Endothelial cell of umbilical vein (primary cell): ENCODE measurements around the gene RBMS2. TPM values are rescaled to one million over a fixed set of nuclear protein-coding genes. Genes with fewer than 3 reads are reported as not detected.

Experiments
- BruUV-seq: library from RNA; stranded (reverse); fragments of 400-500 nt; replicated peaks from 2 replicates; lab custom pipeline; 2021; lab: Mats Ljungman, UMichigan
- CTCF ChIA-PET: fragments of 300-600, 350-600 bp; sonication (Branson Sonifier 250); formaldehyde crosslinking; loops from one replicate; lab custom pipeline; 2021; ENCODE audit warnings: antibody characterized with exemption, inconsistent platforms; lab: Charles Lee
- POLR2A ChIA-PET: fragments of 300-600, 350-600 bp; sonication (Branson Sonifier 250); formaldehyde crosslinking; loops from one replicate; lab custom pipeline; 2021; ENCODE audit warnings: antibody characterized with exemption, inconsistent platforms; lab: Charles Lee
- DNase-seq: peaks from one replicate; pipeline ENCODE4 v3.0.0-alpha.2; 2011; ENCODE audit warnings: low read depth, low spot score
- FAIRE-seq: peaks from 2 replicates; lab custom pipeline; 2011; peaks lifted over from hg19 to GRCh38; lab: Jason Lieb, UNC
- H2AFZ ChIP-seq: 2 replicates; pipeline ENCODE4 v1.6.0; 2012; ENCODE audit warnings: low read depth, low read length, control low read depth, inconsistent platforms
- H3K27ac ChIP-seq: 2 replicates; pipeline ENCODE4 v1.5.1; 2011; ENCODE audit warnings: low read depth, mild to moderate bottlenecking, control low read depth, low read length, moderate library complexity; ENCODE audit not compliant: insufficient read depth
- H3K27me3 ChIP-seq, 2 experiments: 2 replicates each; pipeline versions ENCODE4 v1.6.0 to v1.6.1; 2011; ENCODE audit warnings: low read length in 2 of 2, mixed read lengths in 1 of 2; ENCODE audit not compliant: control insufficient read depth in 2 of 2, insufficient read depth in 2 of 2
- H3K36me3 ChIP-seq, 2 experiments: 2 replicates in 1 of 2; 3 replicates in 1 of 2; pipeline ENCODE4 v1.5.1; 2011; ENCODE audit warnings: low read length in 2 of 2, mild to moderate bottlenecking in 1 of 2, moderate library complexity in 1 of 2; ENCODE audit not compliant: control insufficient read depth in 2 of 2, insufficient read depth in 2 of 2; ENCODE audit errors: extremely low read depth in 1 of 2
- H3K4me1 ChIP-seq: 3 replicates; pipeline ENCODE4 v1.5.1; 2011; ENCODE audit warnings: mild to moderate bottlenecking, low read length; ENCODE audit not compliant: control insufficient read depth, insufficient read depth; ENCODE audit errors: extremely low read depth
- H3K4me2 ChIP-seq: 2 replicates; pipeline ENCODE4 v1.6.1; 2011; ENCODE audit warnings: low read length, control low read depth, mixed read lengths; ENCODE audit not compliant: insufficient read depth
- H3K4me3 ChIP-seq, 3 experiments: fragments of 200-600 bp in 1 of 3; sonication (generic), shearing (Covaris generic) in 1 of 3; replicated peaks in 1 of 3; 2 replicates each; pipeline ENCODE4 v1.5.1; 2011 to 2016; ENCODE audit warnings: control low read depth in 3 of 3, low read length in 3 of 3, mild to moderate bottlenecking in 2 of 3, inconsistent platforms in 1 of 3, low read depth in 1 of 3, moderate library complexity in 1 of 3; ENCODE audit not compliant: insufficient read depth in 1 of 3
- H3K79me2 ChIP-seq: 2 replicates; pipeline ENCODE4 v1.6.0; 2012; ENCODE audit warnings: low read length, inconsistent platforms; ENCODE audit not compliant: control insufficient read depth, insufficient read depth
- H3K9ac ChIP-seq: replicated peaks from 2 replicates; pipeline ENCODE3; 2011; ENCODE audit warnings: low read length, control low read depth; ENCODE audit not compliant: insufficient read depth; ENCODE audit errors: extremely low read depth
- H3K9me1 ChIP-seq: replicated peaks from 3 replicates; pipeline ENCODE4 v1.6.0; 2011; ENCODE audit warnings: mild to moderate bottlenecking, low read length; ENCODE audit not compliant: control insufficient read depth, insufficient read depth; ENCODE audit errors: extremely low read depth
- H3K9me3 ChIP-seq: replicated peaks from 2 replicates; pipeline ENCODE4 v1.5.1; 2012; ENCODE audit warnings: low read length, inconsistent platforms; ENCODE audit not compliant: control insufficient read depth, insufficient read depth
- H4K20me1 ChIP-seq: replicated peaks from 2 replicates; pipeline ENCODE3; 2011; ENCODE audit warnings: mild to moderate bottlenecking, low read length; ENCODE audit not compliant: control insufficient read depth, insufficient read depth; ENCODE audit errors: extremely low read depth
- EZH2 ChIP-seq: IDR thresholded peaks from 2 replicates; pipeline ENCODE4 v1.6.1; 2012; ENCODE audit warnings: borderline replicate concordance, low read depth, mild to moderate bottlenecking, moderate library complexity, low read length, inconsistent platforms; ENCODE audit not compliant: severe bottlenecking
- FOS ChIP-seq: IDR thresholded peaks from 2 replicates; pipeline ENCODE4 v1.6.1; 2011; ENCODE audit warnings: mild to moderate bottlenecking, low read length, moderate library complexity, borderline replicate concordance; ENCODE audit not compliant: insufficient read depth
- GATA2 ChIP-seq: IDR thresholded peaks from 2 replicates; pipeline ENCODE4 v1.7.0; 2011; ENCODE audit warnings: low read depth, mild to moderate bottlenecking, moderate library complexity, mixed read lengths, low read length; ENCODE audit not compliant: insufficient read length, insufficient read depth
- JUN ChIP-seq: IDR thresholded peaks from 2 replicates; pipeline ENCODE4 v1.6.1; 2011; ENCODE audit warnings: borderline replicate concordance, low read depth; ENCODE audit not compliant: insufficient read length, insufficient read depth
- MYC ChIP-seq: IDR thresholded peaks from one replicate; pipeline ENCODE4 v1.6.1; 2011; ENCODE audit warnings: mild to moderate bottlenecking, low read depth, low read length
- POLR2A ChIP-seq: IDR thresholded peaks from 2 replicates; pipeline ENCODE4 v1.6.1; 2012; ENCODE audit warnings: low read depth, mild to moderate bottlenecking, control low read depth, low read length
- POLR2AphosphoS5 ChIP-seq: IDR thresholded peaks from 2 replicates; pipeline ENCODE4 v1.6.1; 2012; ENCODE audit warnings: low read depth, mild to moderate bottlenecking, control low read depth, low read length, moderate library complexity; ENCODE audit not compliant: insufficient read depth
- dilution Hi-C: fragments of 300-500 bp; cut with MboI; formaldehyde crosslinking; loops from one replicate; pipeline ENCODE4 v1.15.0; 2019; ENCODE audit warnings: low sequenced_read_pairs; ENCODE audit not compliant: extremely low pct_ligation_motif_present
- intact Hi-C: fragments of 100-400 bp; cut with micrococcal nuclease; formaldehyde crosslinking; loops from one replicate; pipeline ENCODE4 v1.10.0; 2022
- polyA plus RNA-seq, 4 experiments: library from polyadenylated mRNA; depleted of rRNA in 3 of 4; stranded (reverse) in 3 of 4; unstranded in 1 of 4; fragments of >200 nt; gene quantifications; 2 replicates each; pipeline versions ENCODE4 v1.2.1 to v1.2.3, GENCODE V29; 2011 to 2012; ENCODE audit warnings: missing spikeins in 1 of 4
- total RNA-seq: library from RNA; stranded (reverse); gene quantifications from 2 replicates; pipeline ENCODE4 v1.2.3, GENCODE V29; 2021
- TF ChIP-seq, protein P1 (sequence below), 2 donors: IDR thresholded peaks; 1 replicate in 1 of 2; 2 replicates in 1 of 2; pipeline ENCODE4 v1.5.1; 2011; ENCODE audit warnings: low read length in 2 of 2, mild to moderate bottlenecking in 2 of 2, moderate library complexity in 2 of 2, control low read depth in 1 of 2, inconsistent platforms in 1 of 2, low read depth in 1 of 2; ENCODE audit not compliant: insufficient read depth in 1 of 2; ENCODE audit errors: extremely low read depth in 1 of 2
- TF ChIP-seq, protein P2 (sequence below): IDR thresholded peaks from 2 replicates; pipeline ENCODE4 v1.6.1; 2011; ENCODE audit not compliant: insufficient read depth, insufficient read length

RBMS2 gene
- total and polyA plus RNA-seq, 2 donors (not counting 3 experiments of a cell fraction or from before 2014, with no cell fraction given) = 66.8 to 103 TPM

DNA sequence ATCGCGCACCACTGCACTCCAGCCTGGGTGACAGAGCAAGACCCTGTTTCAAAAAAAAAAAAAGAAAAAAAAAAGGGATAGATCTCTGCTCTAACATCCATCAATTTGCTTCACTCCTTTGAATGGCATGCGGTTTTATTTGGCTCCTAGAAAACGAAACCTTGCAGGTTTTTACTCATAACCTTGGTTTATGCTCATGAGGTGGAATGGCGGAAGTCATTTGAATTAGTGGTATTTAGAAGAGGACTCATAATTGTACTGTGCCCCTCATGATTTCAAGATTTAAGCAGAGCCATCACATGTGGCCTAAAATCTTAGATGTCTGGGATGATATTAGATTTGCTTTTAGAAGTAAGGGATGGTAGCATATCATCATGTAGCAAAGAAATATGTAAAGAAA lies 29.4 kb downstream of the RBMS2 start:
- POLR2A ChIA-PET = interaction anchor here (1.0 kb wide), 1 partner anchor 22 kb away, joined by 3 read pairs; no protein-coding TSS in a partner anchor
- no peak for DNase-seq
- intact Hi-C loops (no loop called here), dilution Hi-C loops (no loop called here)
- Histone ChIP-seq H4K20me1 (no peaks in the 10 kb centered on the region), H3K79me2 (peaks cover 82% of the 10 kb centered on the region), H3K9me3 (no peaks in the 10 kb centered on the region), H3K9ac (no peak overlapping the region), H3K9me1 (no peaks in the 10 kb centered on the region), H3K27me3 (no peaks in the 10 kb centered on the region), H3K4me2 (no peak overlapping the region), H2AFZ (no peak overlapping the region), H3K27ac (no peak overlapping the region), H3K4me3 (no peak overlapping the region), H3K36me3 (peaks cover 0 to 3% of the 10 kb centered on the region in 2 experiments), H3K4me1 (no peaks in the 10 kb centered on the region)
- no TSS peak for BruUV-seq
- no peak for FAIRE-seq
- TF ChIP-seq POLR2AphosphoS5 (no peak), EZH2 (no peak), GATA2 (no peak), JUN (no peak), POLR2A (no peak), MYC (no peak), FOS (no peak)
- TF ChIP-seq, protein P1, sequence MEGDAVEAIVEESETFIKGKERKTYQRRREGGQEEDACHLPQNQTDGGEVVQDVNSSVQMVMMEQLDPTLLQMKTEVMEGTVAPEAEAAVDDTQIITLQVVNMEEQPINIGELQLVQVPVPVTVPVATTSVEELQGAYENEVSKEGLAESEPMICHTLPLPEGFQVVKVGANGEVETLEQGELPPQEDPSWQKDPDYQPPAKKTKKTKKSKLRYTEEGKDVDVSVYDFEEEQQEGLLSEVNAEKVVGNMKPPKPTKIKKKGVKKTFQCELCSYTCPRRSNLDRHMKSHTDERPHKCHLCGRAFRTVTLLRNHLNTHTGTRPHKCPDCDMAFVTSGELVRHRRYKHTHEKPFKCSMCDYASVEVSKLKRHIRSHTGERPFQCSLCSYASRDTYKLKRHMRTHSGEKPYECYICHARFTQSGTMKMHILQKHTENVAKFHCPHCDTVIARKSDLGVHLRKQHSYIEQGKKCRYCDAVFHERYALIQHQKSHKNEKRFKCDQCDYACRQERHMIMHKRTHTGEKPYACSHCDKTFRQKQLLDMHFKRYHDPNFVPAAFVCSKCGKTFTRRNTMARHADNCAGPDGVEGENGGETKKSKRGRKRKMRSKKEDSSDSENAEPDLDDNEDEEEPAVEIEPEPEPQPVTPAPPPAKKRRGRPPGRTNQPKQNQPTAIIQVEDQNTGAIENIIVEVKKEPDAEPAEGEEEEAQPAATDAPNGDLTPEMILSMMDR (IDR thresholded peaks at IDR 0.05; ENCODE audit: extremely low read depth in 1 of 2, insufficient read depth in 1 of 2, low read depth in 1 of 2, low read length in 2 of 2) = no peak
- TF ChIP-seq, protein P2, sequence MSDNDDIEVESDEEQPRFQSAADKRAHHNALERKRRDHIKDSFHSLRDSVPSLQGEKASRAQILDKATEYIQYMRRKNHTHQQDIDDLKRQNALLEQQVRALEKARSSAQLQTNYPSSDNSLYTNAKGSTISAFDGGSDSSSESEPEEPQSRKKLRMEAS = no peak
- CTCF ChIA-PET = no interaction called here
